Testis (tissue), 2 donors: ENCODE measurements around the gene KCNQ1.

Source experiments
- POLR2A ChIP-seq: fragments of 450-650 bp; IDR thresholded peaks from one replicate; pipeline ENCODE4 v1.6.1; 2017; ENCODE audit warnings: antibody characterized with exemption, mild to moderate bottlenecking, moderate library complexity
- TF ChIP-seq, protein P1 (sequence below), 3 experiments: fragments of 450-650 bp in 2 of 3; fragments of 200-600 bp in 1 of 3; sonication (generic) in 1 of 3; IDR thresholded peaks; one replicate each; pipeline ENCODE4 v1.5.1; 2016 to 2019; ENCODE audit warnings: antibody characterized with exemption in 3 of 3, mild to moderate bottlenecking in 2 of 3, moderate library complexity in 1 of 3

- TF ChIP-seq, protein P1, sequence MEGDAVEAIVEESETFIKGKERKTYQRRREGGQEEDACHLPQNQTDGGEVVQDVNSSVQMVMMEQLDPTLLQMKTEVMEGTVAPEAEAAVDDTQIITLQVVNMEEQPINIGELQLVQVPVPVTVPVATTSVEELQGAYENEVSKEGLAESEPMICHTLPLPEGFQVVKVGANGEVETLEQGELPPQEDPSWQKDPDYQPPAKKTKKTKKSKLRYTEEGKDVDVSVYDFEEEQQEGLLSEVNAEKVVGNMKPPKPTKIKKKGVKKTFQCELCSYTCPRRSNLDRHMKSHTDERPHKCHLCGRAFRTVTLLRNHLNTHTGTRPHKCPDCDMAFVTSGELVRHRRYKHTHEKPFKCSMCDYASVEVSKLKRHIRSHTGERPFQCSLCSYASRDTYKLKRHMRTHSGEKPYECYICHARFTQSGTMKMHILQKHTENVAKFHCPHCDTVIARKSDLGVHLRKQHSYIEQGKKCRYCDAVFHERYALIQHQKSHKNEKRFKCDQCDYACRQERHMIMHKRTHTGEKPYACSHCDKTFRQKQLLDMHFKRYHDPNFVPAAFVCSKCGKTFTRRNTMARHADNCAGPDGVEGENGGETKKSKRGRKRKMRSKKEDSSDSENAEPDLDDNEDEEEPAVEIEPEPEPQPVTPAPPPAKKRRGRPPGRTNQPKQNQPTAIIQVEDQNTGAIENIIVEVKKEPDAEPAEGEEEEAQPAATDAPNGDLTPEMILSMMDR (IDR thresholded peaks at IDR 0.05) = no peak
- no peak for TF ChIP-seq POLR2A
Measured at GRCh38 chr11:2517016-2517385, 72.2 kb downstream of the KCNQ1 start.
